Measurements from ENCODE around the gene CIAO1.
"Not testable (repeated sequence)": the region's sequence is repeated elsewhere in the genome, so short reads cannot be mapped to it uniquely, and the experiment has no call there.

Gene CIAO1

DNA sequence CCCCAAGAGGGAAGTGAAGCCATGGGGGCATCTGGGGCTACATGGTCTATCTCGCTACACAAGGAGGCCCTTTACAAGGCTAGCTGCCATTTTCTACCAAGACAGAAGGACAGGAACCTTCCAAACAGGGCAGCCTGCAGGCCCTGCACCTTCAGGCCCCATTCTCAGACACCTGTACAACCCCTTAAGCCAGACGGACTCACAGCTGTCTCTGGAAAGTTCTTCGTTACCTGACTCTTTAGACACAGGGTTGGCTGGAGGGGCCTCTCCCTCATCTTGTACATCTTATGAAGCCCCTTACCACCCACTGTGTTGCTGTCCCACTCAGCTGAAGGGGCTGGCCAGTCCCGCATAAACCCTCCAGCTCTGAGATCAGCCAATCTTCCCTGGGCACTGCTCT lies 17.4 kb upstream of the CIAO1 start:
- no peaks in the 10 kb centered on the region for H4K20me1 ChIP-seq
- H3K4me3 ChIP-seq: no peak overlapping the region
- H3K27ac ChIP-seq: no peak overlapping the region
- no peak overlapping the region for H3K4me2 ChIP-seq
- no peaks in the 10 kb centered on the region for H3K27me3 ChIP-seq
- no peak overlapping the region for H3K9ac ChIP-seq
- H3K9me3 ChIP-seq: no peaks in the 10 kb centered on the region
- peaks cover 43% of the 10 kb centered on the region for H3K36me3 ChIP-seq
- peaks cover 47% of the 10 kb centered on the region for H3K4me1 ChIP-seq
- TF ChIP-seq Cebpa-rat (IDR thresholded peaks at IDR 0.05): no peak

DNA sequence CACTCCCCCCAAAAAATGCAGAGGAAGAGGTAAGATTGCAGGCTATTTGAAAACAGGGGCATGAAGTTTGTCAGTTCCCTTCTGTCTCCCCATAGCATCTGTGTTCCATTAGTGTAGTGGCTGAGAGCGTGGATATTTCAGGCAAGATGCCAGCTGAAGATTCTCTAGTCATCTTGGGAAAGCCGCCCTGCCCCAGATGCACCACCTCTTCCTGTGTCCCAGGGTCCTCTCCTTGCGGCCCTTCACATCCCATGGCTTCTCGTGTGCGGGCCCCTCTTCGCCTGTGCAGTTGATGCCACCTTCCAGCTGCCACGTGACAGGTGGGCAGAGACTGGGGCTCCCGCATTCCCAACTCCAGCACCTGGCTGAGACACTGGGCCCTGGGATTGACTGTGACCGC lies 16.4 kb upstream of the CIAO1 start:
- no peaks in the 10 kb centered on the region for H4K20me1 ChIP-seq
- no peak for TF ChIP-seq Cebpa-rat (IDR thresholded peaks at IDR 0.05)
- peaks cover 50% of the 10 kb centered on the region for H3K4me1 ChIP-seq
- no peak overlapping the region for H3K4me3 ChIP-seq
- no peak overlapping the region for H3K27ac ChIP-seq
- H3K9me3 ChIP-seq: no peaks in the 10 kb centered on the region
- no peak overlapping the region for H3K9ac ChIP-seq
- no peak overlapping the region for H3K4me2 ChIP-seq
- no peaks in the 10 kb centered on the region for H3K27me3 ChIP-seq
- peaks cover 53% of the 10 kb centered on the region for H3K36me3 ChIP-seq

DNA sequence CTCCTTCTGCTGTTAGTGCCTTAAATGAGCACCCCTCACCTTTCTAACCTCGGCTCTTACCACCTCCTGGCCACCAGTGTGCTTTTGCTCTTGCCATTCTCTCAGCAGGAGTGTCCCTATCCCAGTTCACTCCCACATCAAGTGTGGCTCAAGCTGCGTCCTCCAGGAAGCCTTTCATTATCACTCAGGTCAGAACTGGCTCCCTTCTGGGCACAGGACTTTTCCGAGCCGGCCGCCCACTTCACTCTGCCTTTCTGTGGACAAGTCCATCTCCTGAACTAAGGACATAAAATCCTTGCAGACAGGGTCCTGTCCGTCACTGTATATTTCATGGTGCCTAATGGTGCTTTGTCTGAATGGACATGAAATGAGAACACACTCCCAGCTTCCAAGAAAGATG lies 15.8 kb upstream of the CIAO1 start:
- Histone ChIP-seq H3K27ac (0 out of 2 replicates have a peak overlapping the region, but pooled peaks have one; percentile 29), H3K36me3 (peaks cover 59% of the 10 kb centered on the region), H4K20me1 (no peaks in the 10 kb centered on the region), H3K9ac (0 out of 2 replicates have a peak overlapping the region, but pooled peaks have one; percentile 16), H3K4me2 (no peak overlapping the region), H3K27me3 (no peaks in the 10 kb centered on the region), H3K4me1 (peaks cover 53% of the 10 kb centered on the region), H3K9me3 (no peaks in the 10 kb centered on the region), H3K4me3 (no peak overlapping the region)
- TF ChIP-seq Cebpa-rat (IDR thresholded peaks at IDR 0.05): no peak

DNA sequence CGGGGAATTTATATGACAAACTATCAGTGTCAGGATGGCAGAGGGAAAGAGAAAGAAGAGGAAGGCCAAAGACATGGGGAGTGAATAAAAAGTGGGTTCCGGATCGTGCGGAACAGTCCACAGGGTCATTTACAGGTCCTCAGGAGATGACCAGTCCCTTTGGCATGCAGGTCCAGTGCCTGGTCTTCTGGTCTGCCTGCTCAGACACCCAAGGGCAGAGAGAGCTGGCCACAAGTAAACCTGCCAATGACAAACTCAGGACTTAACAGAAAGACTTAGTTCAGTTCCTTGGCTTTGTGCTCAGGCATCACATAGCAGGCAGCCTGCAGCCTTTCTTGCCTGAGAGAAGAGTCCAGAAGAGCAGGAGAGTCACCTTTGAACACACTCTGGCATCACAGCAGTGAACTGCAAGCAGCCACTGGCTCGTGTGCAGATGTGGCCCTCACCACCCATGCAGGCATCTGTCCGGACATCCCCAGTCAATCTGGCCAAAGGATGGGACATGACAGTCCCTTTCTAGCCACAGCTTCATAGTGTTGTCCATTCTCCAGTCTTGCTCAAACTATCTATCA lies 14.2 kb upstream of the CIAO1 start:
- Histone ChIP-seq H3K36me3 (peaks cover 70% of the 10 kb centered on the region), H3K9ac (no peak overlapping the region), H3K4me2 (no peak overlapping the region), H3K9me3 (no peaks in the 10 kb centered on the region), H4K20me1 (no peaks in the 10 kb centered on the region), H3K4me1 (peaks cover 48% of the 10 kb centered on the region), H3K27me3 (no peaks in the 10 kb centered on the region), H3K27ac (no peak overlapping the region), H3K4me3 (no peak overlapping the region)
- no peak for TF ChIP-seq Cebpa-rat (IDR thresholded peaks at IDR 0.05)

DNA sequence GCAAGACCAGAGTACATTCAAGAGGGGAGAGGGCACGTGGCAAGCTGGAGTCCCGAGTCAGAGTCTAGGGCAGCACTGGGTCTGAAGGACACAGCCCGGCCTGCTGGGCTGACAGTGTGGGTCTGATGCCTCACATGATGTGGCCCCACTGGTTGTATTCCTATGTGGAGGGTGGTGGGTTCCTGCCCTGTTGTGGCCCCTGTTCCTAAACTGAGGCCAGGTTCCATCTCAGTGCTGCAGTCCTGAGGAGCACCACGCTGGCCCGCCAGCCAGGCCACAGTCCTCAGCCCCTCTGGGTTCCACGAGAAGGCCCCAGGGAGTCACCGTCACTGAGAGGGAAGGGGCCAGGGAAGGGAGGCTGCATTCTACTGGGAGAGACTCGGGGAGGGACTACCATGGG lies 13.5 kb upstream of the CIAO1 start:
- Histone ChIP-seq H3K9me3 (no peaks in the 10 kb centered on the region), H3K36me3 (peaks cover 70% of the 10 kb centered on the region), H3K4me1 (peaks cover 48% of the 10 kb centered on the region), H4K20me1 (0 out of 2 replicates have a peak, but pooled peaks cover under 1% of the 10 kb centered on the region), H3K27me3 (no peaks in the 10 kb centered on the region), H3K4me2 (no peak overlapping the region), H3K27ac (no peak overlapping the region), H3K4me3 (no peak overlapping the region), H3K9ac (no peak overlapping the region)
- no peak for TF ChIP-seq Cebpa-rat (IDR thresholded peaks at IDR 0.05)

DNA sequence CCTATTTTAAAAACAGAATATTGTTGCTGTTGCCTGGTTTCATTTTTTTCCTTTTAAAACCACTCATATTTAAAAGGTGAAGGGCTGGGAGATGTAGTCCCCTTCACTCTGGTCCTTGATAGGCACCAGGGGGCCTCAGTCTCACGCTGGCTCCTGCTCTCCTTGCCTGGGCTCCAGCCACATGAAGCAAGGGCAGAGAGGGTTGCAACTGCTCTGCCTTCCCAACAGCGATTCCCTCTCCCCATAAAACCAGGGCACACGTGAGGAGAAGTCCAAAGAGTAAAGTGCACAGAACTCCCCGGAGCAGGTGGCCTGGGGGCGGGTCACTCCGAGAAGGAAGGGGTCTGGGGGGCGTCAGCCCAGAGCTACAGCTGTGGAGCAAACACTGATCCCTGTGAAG lies 13.0 kb upstream of the CIAO1 start:
- Histone ChIP-seq H3K4me1 (peaks cover 50% of the 10 kb centered on the region), H3K4me2 (no peak overlapping the region), H3K36me3 (peaks cover 70% of the 10 kb centered on the region), H3K9ac (no peak overlapping the region), H3K27me3 (no peaks in the 10 kb centered on the region), H3K4me3 (no peak overlapping the region), H3K9me3 (no peaks in the 10 kb centered on the region), H4K20me1 (peaks cover 6% of the 10 kb centered on the region; the same call in 1 of the 2 replicates), H3K27ac (no peak overlapping the region)
- no peak for TF ChIP-seq Cebpa-rat (IDR thresholded peaks at IDR 0.05)

DNA sequence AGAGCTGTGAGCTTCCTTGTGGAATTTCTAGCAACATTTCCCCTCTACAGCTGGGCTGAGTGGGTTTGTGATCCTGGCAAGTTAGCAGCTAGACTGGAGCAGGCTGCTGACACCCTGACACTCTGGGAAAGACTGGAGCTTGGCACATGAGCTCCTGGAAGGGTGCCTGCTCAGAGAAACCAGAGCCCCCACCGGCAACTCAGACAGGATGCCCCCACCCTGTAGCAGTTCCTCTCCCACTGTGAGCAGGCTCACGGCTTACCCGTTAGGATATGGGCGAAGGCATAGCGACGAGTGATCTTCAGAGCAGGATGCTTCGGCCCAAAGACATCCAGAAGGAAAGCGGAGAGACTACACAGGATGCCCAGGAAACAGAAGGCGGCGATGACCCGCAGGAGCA lies 11.5 kb upstream of the CIAO1 start:
- H3K4me3 ChIP-seq: no peak overlapping the region
- no peak for TF ChIP-seq Cebpa-rat (IDR thresholded peaks at IDR 0.05)
- H3K4me1 ChIP-seq: peaks cover 66% of the 10 kb centered on the region
- H4K20me1 ChIP-seq: peaks cover 20% of the 10 kb centered on the region
- H3K27me3 ChIP-seq: no peaks in the 10 kb centered on the region
- H3K4me2 ChIP-seq: no peak overlapping the region
- H3K36me3 ChIP-seq: peaks cover 81% of the 10 kb centered on the region
- peak overlapping the region; percentile 13; the same call in 1 of the 2 replicates for H3K9ac ChIP-seq
- no peaks in the 10 kb centered on the region for H3K9me3 ChIP-seq
- 0 out of 2 replicates have a peak overlapping the region, but pooled peaks have one; percentile 49 for H3K27ac ChIP-seq

DNA sequence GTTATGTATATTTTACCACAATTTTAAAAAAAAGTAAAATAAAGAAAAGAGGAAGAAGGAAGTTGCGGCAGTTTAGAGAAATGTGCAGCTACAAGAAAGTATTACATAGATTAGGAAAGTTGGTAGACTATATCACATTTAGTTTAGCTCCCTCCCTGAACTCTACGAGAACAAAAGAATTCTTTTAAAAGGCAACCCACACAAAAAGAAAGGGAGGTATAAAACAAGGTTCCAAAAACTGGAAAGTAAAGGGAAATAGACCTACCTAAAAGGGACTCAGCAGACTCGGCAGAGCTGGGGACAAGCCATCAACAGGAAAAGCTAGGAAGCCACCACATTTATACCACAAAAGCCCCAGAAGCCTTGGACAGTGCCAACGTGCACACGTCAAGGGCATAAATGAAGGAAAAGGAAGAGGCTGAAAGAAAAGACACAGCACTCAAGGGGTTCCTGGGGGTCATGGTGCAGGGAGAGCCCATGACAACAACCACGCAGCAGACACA lies 9.4 kb upstream of the CIAO1 start:
- Histone ChIP-seq H3K27me3 (no peaks in the 10 kb centered on the region), H3K36me3 (peaks cover 80% of the 10 kb centered on the region), H3K27ac (peak overlapping the region; percentile 78), H3K4me3 (no peak overlapping the region), H3K9me3 (no peaks in the 10 kb centered on the region), H3K9ac (peak overlapping the region; percentile 75), H4K20me1 (peaks cover 41% of the 10 kb centered on the region), H3K4me2 (peak overlapping the region; percentile 81), H3K4me1 (peaks cover 72% of the 10 kb centered on the region)
- no peak for TF ChIP-seq Cebpa-rat (IDR thresholded peaks at IDR 0.05)

DNA sequence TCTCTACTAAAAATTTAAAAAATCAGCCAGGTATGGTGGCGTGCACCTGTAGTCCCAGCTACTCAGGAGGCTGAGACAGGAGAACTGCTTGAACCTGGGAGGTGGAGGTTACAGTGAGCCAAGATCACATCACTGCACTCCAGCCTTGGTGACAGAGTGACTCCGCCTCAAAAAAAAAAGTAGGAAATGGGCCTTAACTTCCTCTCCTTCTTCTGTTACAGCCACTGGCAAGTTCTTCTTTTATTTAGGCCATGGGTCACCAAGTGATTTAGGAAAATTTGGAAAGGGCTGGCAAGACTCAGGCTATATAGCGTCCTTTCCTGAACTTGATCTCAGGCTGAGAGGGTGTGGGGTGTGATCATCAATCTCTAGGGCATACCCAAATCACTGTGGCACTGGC lies 8.3 kb upstream of the CIAO1 start:
- not testable (repeated sequence) for H3K27me3 ChIP-seq, H3K9me3 ChIP-seq, H3K9ac ChIP-seq, H3K4me3 ChIP-seq
- Histone ChIP-seq H3K4me2 (peak overlapping the region; percentile 81), H3K4me1 (peaks cover 70% of the 10 kb centered on the region), H3K27ac (peak overlapping the region; percentile 78), H4K20me1 (peaks cover 51% of the 10 kb centered on the region), H3K36me3 (peaks cover 80% of the 10 kb centered on the region)

DNA sequence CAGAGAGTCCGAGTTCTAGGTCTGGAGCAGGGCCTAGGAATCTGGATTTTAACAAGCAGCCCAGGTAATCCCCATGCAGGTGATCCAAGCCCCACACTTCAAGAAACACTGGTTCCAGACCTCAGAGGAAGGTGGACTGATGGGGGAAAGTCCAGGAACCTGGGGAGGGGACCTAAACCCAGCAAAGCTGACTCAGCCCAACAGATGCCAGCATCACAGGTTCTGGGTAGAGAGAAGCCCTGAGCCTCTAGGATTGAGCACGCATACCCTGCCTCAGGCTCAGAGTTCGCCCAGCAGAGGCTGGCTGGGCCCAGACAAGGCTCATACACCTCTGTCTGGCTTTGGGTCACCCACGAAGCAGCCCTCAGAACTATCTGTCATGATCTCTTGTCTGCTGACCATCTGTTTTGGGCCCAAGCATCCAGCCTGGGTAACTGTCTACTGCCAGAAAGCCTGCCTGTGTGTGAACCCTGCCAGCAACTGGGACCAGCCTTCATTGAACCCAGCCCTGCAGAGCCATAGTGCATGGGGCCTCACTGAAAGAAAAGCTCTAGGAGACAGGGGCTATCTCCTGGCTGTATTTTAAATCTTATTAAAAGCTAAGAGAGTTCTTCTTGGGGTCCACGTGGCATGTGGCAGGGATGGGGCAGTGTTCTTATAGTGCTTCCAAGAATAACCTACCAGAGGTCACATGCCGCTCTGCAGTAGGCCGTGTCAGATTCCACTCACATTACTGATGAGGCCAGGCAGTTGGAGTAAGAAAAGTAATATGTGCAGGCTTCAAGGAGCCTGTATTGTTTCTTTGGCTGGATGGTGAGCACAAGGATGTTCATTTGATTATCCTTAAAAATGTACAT lies 7.6 kb upstream of the CIAO1 start:
- H3K36me3 ChIP-seq: peaks cover 80% of the 10 kb centered on the region
- H3K9me3 ChIP-seq: no peaks in the 10 kb centered on the region
- no peak overlapping the region for H3K4me3 ChIP-seq
- peaks cover 71% of the 10 kb centered on the region for H3K4me1 ChIP-seq
- H3K27ac ChIP-seq: peak overlapping the region; percentile 78
- TF ChIP-seq Cebpa-rat (IDR thresholded peaks at IDR 0.05): no peak
- H3K27me3 ChIP-seq: no peaks in the 10 kb centered on the region
- H4K20me1 ChIP-seq: peaks cover 58% of the 10 kb centered on the region
- H3K4me2 ChIP-seq: peak overlapping the region; percentile 81
- no peak overlapping the region for H3K9ac ChIP-seq

Measured in BLaER1 (cell line).